Mucosa of descending colon (tissue), 3 donors: Measurements from ENCODE around the gene CTNNA3. TPM values are rescaled to one million over a fixed set of nuclear protein-coding genes. Genes with fewer than 3 reads are reported as not detected.

Experiments used
- ATAC-seq: fragments of 200-7000 bp; cut with Tn5 transposase; one replicate; pipeline ENCODE4 v1.9.1; 2020; ENCODE audit warnings: mild to moderate bottlenecking, moderate library complexity
- DNase-seq, 3 donors: peaks; one replicate each; pipeline ENCODE4 v3.0.0-alpha.2; 2020
- H3K36me3 ChIP-seq: fragments of 200-600 bp; one replicate; pipeline ENCODE4 v1.8.0; 2021; ENCODE audit warnings: low read depth, mild to moderate bottlenecking
- H3K4me1 ChIP-seq: fragments of 200-600 bp; one replicate; pipeline ENCODE4 v1.8.0; 2021; ENCODE audit warnings: low read depth, mild to moderate bottlenecking
- H3K4me3 ChIP-seq: fragments of 200-600 bp; one replicate; pipeline ENCODE4 v1.8.0; 2021; ENCODE audit warnings: mild to moderate bottlenecking
- H3K9me3 ChIP-seq: fragments of 200-600 bp; one replicate; pipeline ENCODE4 v1.8.0; 2021; ENCODE audit warnings: mild to moderate bottlenecking
- CTCF ChIP-seq: fragments of 200-600 bp; IDR thresholded peaks from one replicate; pipeline ENCODE4 v1.8.0; 2022; ENCODE audit warnings: antibody characterized with exemption, mild to moderate bottlenecking
- intact Hi-C, 2 donors: fragments of 100-400 bp; cut with DNase I in 1 of 2; cut with micrococcal nuclease in 1 of 2; formaldehyde crosslinking; loops; one replicate each; pipeline versions ENCODE4 v1.11.0 to v1.11.1; 2022; cut with DNase I, micrococcal nuclease
- total RNA-seq, 3 donors: library from RNA; stranded (reverse); fragmentation: NEBNext Ultra II Directional in 2 of 3; extraction: Animal tissue kit (Norgen Biotek cat#: 25700) in 2 of 3; gene quantifications; one replicate each; pipeline versions ENCODE4 v1.2.1 to v1.2.4, GENCODE V29; 2021 to 2023
- donor health status: DM: no; HTN: no; CAD: no; lungs with moderate emphysema.
- donor health status: DM: no; HTN: no; CAD: no.
- donor health status: DM: no; HTN: yes; CAD: no.

The CTNNA3 gene
- total RNA-seq, 3 donors from 2014 or later, result 0.52 to 7.5 (median 0.70) TPM

- ATAC-seq, result peak; percentile 57
- TF ChIP-seq CTCF, result no peak
- Histone ChIP-seq H3K4me3 (no peak overlapping the region), H3K4me1 (no peaks in the 10 kb centered on the region), H3K36me3 (no peaks in the 10 kb centered on the region), H3K9me3 (no peaks in the 10 kb centered on the region)
- intact Hi-C loops, result no loop called here
- DNase-seq, result peak in 1 of 3 donors; percentile 23
Observed at GRCh38 chr10:67257018-67257417, 439.0 kb downstream of the CTNNA3 start.

- DNase-seq, result no peak
- Histone ChIP-seq H3K9me3 (no peaks in the 10 kb centered on the region), H3K4me3 (no peak overlapping the region), H3K36me3 (no peaks in the 10 kb centered on the region), H3K4me1 (no peaks in the 10 kb centered on the region)
- TF ChIP-seq CTCF, result no peak
- ATAC-seq, result no peak
- intact Hi-C loops, result no loop called here
Observed at GRCh38 chr10:67250686-67251085, 445.3 kb downstream of the CTNNA3 start.

GRCh38 chr10:67246066-67246555 is 449.9 kb downstream of the CTNNA3 start:
- intact Hi-C loops, result no loop called here
- no peak for TF ChIP-seq CTCF
- no peak overlapping the region for H3K4me3 ChIP-seq
- ATAC-seq (no peak), DNase-seq (no peak)
- H3K4me1 ChIP-seq, result no peaks in the 10 kb centered on the region
- no peaks in the 10 kb centered on the region for H3K36me3 ChIP-seq
- no peaks in the 10 kb centered on the region for H3K9me3 ChIP-seq

- no peak overlapping the region for H3K4me3 ChIP-seq
- ATAC-seq (no peak), DNase-seq (no peak)
- H3K36me3 ChIP-seq, result no peaks in the 10 kb centered on the region
- no peak for TF ChIP-seq CTCF
- H3K9me3 ChIP-seq, result no peaks in the 10 kb centered on the region
- intact Hi-C loops, result no loop called here
- no peaks in the 10 kb centered on the region for H3K4me1 ChIP-seq
Observed at GRCh38 chr10:67242528-67242927, 453.5 kb downstream of the CTNNA3 start.

- no peaks in the 10 kb centered on the region for H3K9me3 ChIP-seq
- DNase-seq (no peak), ATAC-seq (no peak)
- TF ChIP-seq CTCF, result no peak
- intact Hi-C loops, result no loop called here
- no peaks in the 10 kb centered on the region for H3K36me3 ChIP-seq
- no peak overlapping the region for H3K4me3 ChIP-seq
- no peaks in the 10 kb centered on the region for H3K4me1 ChIP-seq
Observed at GRCh38 chr10:67241451-67241850, 454.5 kb downstream of the CTNNA3 start.
